IMR-90 (cell line): ENCODE results near the gene ADRA1B.

Source experiments
- CEBPB ChIP-seq: IDR thresholded peaks from 2 replicates; pipeline ENCODE4 v1.6.1; 2012; ENCODE audit warnings: low read depth, low read length, improper control_type of control experiment
- CTCF ChIP-seq: conservative IDR thresholded peaks from 2 replicates; pipeline ENCODE4 v1.5.1; 2012; ENCODE audit warnings: mild to moderate bottlenecking, low read depth, low read length, improper control_type of control experiment
- ELK1 ChIP-seq: fragments of 150-350 bp; IDR thresholded peaks from 2 replicates; pipeline ENCODE4 v1.6.1; 2016; ENCODE audit warnings: low read depth, mild to moderate bottlenecking, low read length, moderate library complexity, borderline replicate concordance
- MXI1 ChIP-seq: IDR thresholded peaks from 2 replicates; pipeline ENCODE4 v1.6.1; 2012; ENCODE audit warnings: low read depth, mild to moderate bottlenecking, low read length, moderate library complexity, borderline replicate concordance
- POLR2A ChIP-seq: IDR thresholded peaks from 2 replicates; pipeline ENCODE4 v1.6.1; 2012; ENCODE audit warnings: mild to moderate bottlenecking, low read depth, low read length
- RAD21 ChIP-seq: IDR thresholded peaks from 2 replicates; pipeline ENCODE4 v1.6.1; 2012; ENCODE audit warnings: low read length, improper control_type of control experiment
- RCOR1 ChIP-seq: IDR thresholded peaks from 2 replicates; pipeline ENCODE4 v1.6.1; 2012; ENCODE audit warnings: mild to moderate bottlenecking, low read length, improper control_type of control experiment; ENCODE audit not compliant: insufficient replicate concordance
- SMC3 ChIP-seq: fragments of 150-350 bp; IDR thresholded peaks from 2 replicates; pipeline ENCODE4 v1.6.1; 2016; ENCODE audit warnings: low read depth, mild to moderate bottlenecking, antibody characterized with exemption, low read length, moderate library complexity
- USF2 ChIP-seq: fragments of 150-350 bp; IDR thresholded peaks from 2 replicates; pipeline ENCODE4 v1.6.1; 2017; ENCODE audit warnings: mild to moderate bottlenecking, antibody characterized with exemption, low read length, low read depth

GRCh38 chr5:159963935-159964334 lies 47.7 kb downstream of the ADRA1B start:
- no peak for TF ChIP-seq POLR2A
- TF ChIP-seq ELK1: no peak
- no peak for TF ChIP-seq CTCF
- TF ChIP-seq MXI1: no peak
- no peak for TF ChIP-seq RAD21
- TF ChIP-seq CEBPB: no peak
- TF ChIP-seq USF2: no peak
- TF ChIP-seq SMC3: no peak
- no peak for TF ChIP-seq RCOR1
